HG03378 (cell line): ENCODE data around the gene ZNF808.
"Not testable (repeated sequence)": the region's sequence is repeated elsewhere in the genome, so short reads cannot be mapped to it uniquely, and the experiment has no call there.

Experiments
- ATAC-seq: cut with Tn5 transposase; IDR thresholded peaks from one replicate; pipeline ENCODE4 v1.9.1; 2021; ENCODE audit warnings: mild to moderate bottlenecking, moderate library complexity; ENCODE audit not compliant: unreplicated experiment

The ZNF808 gene

GRCh38 chr19:52592301-52592700 is 64.8 kb downstream of the ZNF808 start:
- no peak for ATAC-seq

DNA sequence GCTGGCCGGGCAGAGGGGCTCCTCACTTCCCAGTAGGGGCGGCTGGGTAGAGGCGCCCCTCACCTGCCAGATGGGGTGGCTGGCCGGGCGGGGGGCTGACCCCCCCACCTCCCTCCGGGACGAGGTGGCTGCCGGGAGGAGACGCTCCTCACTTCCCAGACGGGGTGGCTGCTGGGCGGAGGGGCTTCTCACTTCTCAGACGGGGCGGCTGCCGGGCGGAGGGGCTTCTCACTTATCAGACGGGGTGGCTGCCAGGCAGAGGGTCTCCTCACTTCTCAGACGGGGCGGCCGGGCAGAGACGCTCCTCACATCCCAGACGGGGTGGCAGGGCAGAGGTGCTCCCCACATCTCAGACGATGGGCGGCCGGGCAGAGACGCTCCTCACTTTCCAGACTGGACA is 66.0 kb downstream of the ZNF808 start:
- ATAC-seq, result not testable (repeated sequence)

- ATAC-seq, result no peak
Observed at GRCh38 chr19:52599241-52599640, 71.8 kb downstream of the ZNF808 start.

- ATAC-seq, result no peak
Observed at GRCh38 chr19:52600639-52601024, 73.2 kb downstream of the ZNF808 start.

GRCh38 chr19:52601025-52601973 is 73.8 kb downstream of the ZNF808 start:
- peak; percentile 62 for ATAC-seq

- not testable (repeated sequence) for ATAC-seq
Observed at GRCh38 chr19:52601974-52602366, 74.5 kb downstream of the ZNF808 start.

DNA sequence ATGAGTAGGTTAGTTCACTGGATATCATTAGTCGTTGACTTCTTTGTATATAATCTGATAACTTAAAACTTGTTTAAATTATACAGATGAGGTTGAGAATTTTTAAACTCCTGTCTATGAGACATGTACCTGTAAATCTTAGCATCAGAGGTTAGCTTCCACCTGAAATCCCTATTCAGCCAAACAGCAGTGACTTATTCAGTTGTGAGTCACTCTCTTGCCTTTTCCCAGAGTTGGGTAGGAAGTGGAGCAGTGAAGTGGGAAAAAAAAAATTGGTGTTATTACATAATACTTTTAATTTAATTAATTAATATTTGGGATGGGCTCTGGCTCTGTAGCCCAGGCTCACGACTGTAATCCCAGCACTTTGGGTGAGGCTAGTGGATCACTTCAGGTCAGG is 75.5 kb downstream of the ZNF808 start:
- ATAC-seq, result no peak

GRCh38 chr19:52603558-52604207 is 76.2 kb downstream of the ZNF808 start:
- no peak for ATAC-seq
